ENCODE results near the gene CAMTA2. TPM values are rescaled to one million over a fixed set of nuclear protein-coding genes. Genes with fewer than 3 reads are reported as not detected.

Gene CAMTA2
- total RNA-seq, 1 donor from 2014 or later: 43.1 TPM

GRCh38 chr17:4969047-4969550, 18.4 kb downstream of the CAMTA2 start:
- H2AFZ ChIP-seq (ENCODE audit: low read depth, low read length): no peak overlapping the region
- Mint-ChIP-seq H3K27ac (ENCODE audit: unreplicated experiment) (no peak overlapping the region), H3K4me1 (ENCODE audit: low read depth, unreplicated experiment) (peaks cover 29% of the 10 kb centered on the region), H3K27me3 (ENCODE audit: low read depth, unreplicated experiment) (no peaks in the 10 kb centered on the region), H3K9me3 (ENCODE audit: unreplicated experiment) (peaks cover 5% of the 10 kb centered on the region), H3K4me3 (ENCODE audit: unreplicated experiment) (no peak overlapping the region), H3K36me3 (ENCODE audit: low read depth, unreplicated experiment) (peaks cover 27% of the 10 kb centered on the region)
- H3K9me3 ChIP-seq (ENCODE audit: insufficient read depth, low read depth, low read length): no peaks in the 10 kb centered on the region
- peak; percentile 97 for DNase-seq (ENCODE audit: low read depth)
- no peak for TF ChIP-seq CTCF (IDR thresholded peaks at IDR 0.05; ENCODE audit: insufficient read depth, low read depth, low read length)
- TF ChIP-seq EZH2 (IDR thresholded peaks at IDR 0.05; ENCODE audit: insufficient read depth, low read length): no peak
- H4K20me1 ChIP-seq (ENCODE audit: insufficient read depth, low read length): peaks cover 33% of the 10 kb centered on the region
- H3K4me3 ChIP-seq (ENCODE audit: insufficient read depth, low read depth, low read length): peak overlapping the region; percentile 87
- H3K79me2 ChIP-seq (ENCODE audit: insufficient read depth, low read length): peaks cover 54% of the 10 kb centered on the region
- H3K4me1 ChIP-seq (ENCODE audit: insufficient read depth, low read length): peaks cover 33% of the 10 kb centered on the region
- H3K27ac ChIP-seq (ENCODE audit: low read depth, low read length): peak overlapping the region; percentile 87
- H3K27me3 ChIP-seq (ENCODE audit: insufficient read depth, low read length): no peaks in the 10 kb centered on the region
- peak overlapping the region; percentile 95 for H3K4me2 ChIP-seq (ENCODE audit: low read length)
- H3K36me3 ChIP-seq (ENCODE audit: insufficient read depth, low read length): peaks cover 7% of the 10 kb centered on the region
- H3K9ac ChIP-seq (ENCODE audit: low read length): peak overlapping the region; percentile 93
- FAIRE-seq: peak; percentile 5

GRCh38 chr17:4968486-4969046, 18.9 kb downstream of the CAMTA2 start:
- Histone ChIP-seq H3K36me3 (ENCODE audit: insufficient read depth, low read length) (peaks cover 6% of the 10 kb centered on the region), H3K9me3 (ENCODE audit: insufficient read depth, low read depth, low read length) (no peaks in the 10 kb centered on the region), H3K4me2 (ENCODE audit: low read length) (peak overlapping the region; percentile 95), H4K20me1 (ENCODE audit: insufficient read depth, low read length) (peaks cover 33% of the 10 kb centered on the region), H3K4me1 (ENCODE audit: insufficient read depth, low read length) (peaks cover 33% of the 10 kb centered on the region), H3K4me3 (ENCODE audit: insufficient read depth, low read depth, low read length) (peak overlapping the region; percentile 87), H3K9ac (ENCODE audit: low read length) (peak overlapping the region; percentile 93), H3K27me3 (ENCODE audit: insufficient read depth, low read length) (no peaks in the 10 kb centered on the region), H2AFZ (ENCODE audit: low read depth, low read length) (no peak overlapping the region), H3K27ac (ENCODE audit: low read depth, low read length) (peak overlapping the region; percentile 87), H3K79me2 (ENCODE audit: insufficient read depth, low read length) (peaks cover 54% of the 10 kb centered on the region)
- H3K9me3 Mint-ChIP-seq (ENCODE audit: unreplicated experiment): peaks cover 5% of the 10 kb centered on the region
- FAIRE-seq (no peak), DNase-seq (ENCODE audit: low read depth) (no peak)
- TF ChIP-seq EZH2 (IDR thresholded peaks at IDR 0.05; ENCODE audit: insufficient read depth, low read length): no peak
- no peak for TF ChIP-seq CTCF (IDR thresholded peaks at IDR 0.05; ENCODE audit: insufficient read depth, low read depth, low read length)
- no peak overlapping the region for H3K4me3 Mint-ChIP-seq (ENCODE audit: unreplicated experiment)
- peaks cover 29% of the 10 kb centered on the region for H3K4me1 Mint-ChIP-seq (ENCODE audit: low read depth, unreplicated experiment)
- no peaks in the 10 kb centered on the region for H3K27me3 Mint-ChIP-seq (ENCODE audit: low read depth, unreplicated experiment)
- no peak overlapping the region for H3K27ac Mint-ChIP-seq (ENCODE audit: unreplicated experiment)
- peaks cover 25% of the 10 kb centered on the region for H3K36me3 Mint-ChIP-seq (ENCODE audit: low read depth, unreplicated experiment)
